H1 (cell line): ENCODE results near the gene MITF.

ENCODE experiments used
- JUN ChIP-seq: IDR thresholded peaks from 2 replicates; pipeline ENCODE4 v1.6.1; 2011; ENCODE audit warnings: low read depth, mild to moderate bottlenecking, improper control_type of control experiment, low read length
- RAD21 ChIP-seq, 2 experiments: IDR thresholded peaks in 1 of 2; conservative IDR thresholded peaks in 1 of 2; 2 replicates each; pipeline ENCODE4 v1.6.1; 2011; ENCODE audit warnings: low read depth in 2 of 2, low read length in 2 of 2, improper control_type of control experiment in 1 of 2, inconsistent platforms in 1 of 2, mild to moderate bottlenecking in 1 of 2, moderate library complexity in 1 of 2
- SAP30 ChIP-seq: fragments of 300-600 bp; sonication (generic); IDR thresholded peaks from 2 replicates; pipeline ENCODE4 v1.7.1; 2012; ENCODE audit warnings: low read length, moderate library complexity, mild to moderate bottlenecking, inconsistent platforms; ENCODE audit not compliant: insufficient read depth, insufficient replicate concordance

DNA sequence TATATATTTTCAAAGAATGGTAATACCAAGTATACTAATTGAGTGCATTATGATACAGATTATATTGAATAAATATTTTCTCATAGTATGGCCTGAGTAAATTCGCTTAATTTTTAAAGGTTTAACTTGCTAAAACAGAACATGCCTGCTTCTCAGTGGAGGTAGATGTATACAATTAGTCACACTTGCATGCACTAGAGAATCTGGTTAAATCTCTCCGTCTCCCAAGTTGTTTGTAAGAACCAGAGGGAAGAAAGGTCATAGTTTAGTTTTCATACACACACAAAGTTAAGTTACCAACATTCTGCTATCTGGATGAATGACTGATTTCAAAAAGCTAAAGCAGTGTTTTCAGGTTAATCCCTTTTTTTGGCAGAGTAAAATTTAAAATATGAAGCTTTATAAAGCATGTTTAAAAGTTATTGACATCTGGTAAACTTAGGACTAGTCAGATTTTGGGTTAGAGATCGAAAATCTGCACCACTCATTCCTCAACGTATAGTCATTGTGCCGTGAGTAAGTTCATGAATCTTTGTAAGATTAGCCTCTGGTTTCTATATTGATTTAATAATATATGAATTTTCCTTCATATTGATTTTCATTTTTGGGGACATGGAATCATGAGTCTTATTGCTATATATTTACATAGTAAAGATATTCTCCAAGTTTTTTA lies 142.6 kb downstream of the MITF start:
- TF ChIP-seq SAP30 (no peak), JUN (no peak), RAD21 (IDR thresholded peaks at IDR 0.05 in 1 of 2, conservative IDR thresholded peaks at IDR 0.05 in 1 of 2; ENCODE audit: low read depth in 2 of 2, low read length in 2 of 2) (no peak)
